Endodermal cell (in vitro differentiated cells): Measurements from ENCODE around the gene SNX14. TPM values are rescaled to one million over a fixed set of nuclear protein-coding genes. Genes with fewer than 3 reads are reported as not detected.

Experiments
- DNase-seq: peaks from one replicate; pipeline ENCODE4 v3.0.0-alpha.2; 2017
- H3K27ac ChIP-seq: 2 replicates; pipeline ENCODE4 v1.5.1; 2013; ENCODE audit warnings: mild to moderate bottlenecking, low read depth, low read length, moderate library complexity
- H3K27me3 ChIP-seq: 2 replicates; pipeline ENCODE4 v1.6.1; 2013; ENCODE audit warnings: mild to moderate bottlenecking, low read length, moderate library complexity; ENCODE audit not compliant: insufficient read depth, control insufficient read depth, poor library complexity, severe bottlenecking
- H3K36me3 ChIP-seq: 2 replicates; pipeline ENCODE4 v1.7.0; 2013; ENCODE audit warnings: mild to moderate bottlenecking, low read length, moderate library complexity; ENCODE audit not compliant: control insufficient read depth, insufficient read depth
- H3K4me1 ChIP-seq: one replicate; pipeline ENCODE4 v1.7.0; 2013; ENCODE audit warnings: low read length; ENCODE audit not compliant: control insufficient read depth, insufficient read depth
- H3K4me3 ChIP-seq: 2 replicates; pipeline ENCODE4 v1.5.1; 2013; ENCODE audit warnings: mild to moderate bottlenecking, low read length, moderate library complexity
- H3K9ac ChIP-seq: 2 replicates; pipeline ENCODE4 v1.6.1; 2013; ENCODE audit warnings: mild to moderate bottlenecking, low read length, moderate library complexity; ENCODE audit not compliant: poor library complexity, severe bottlenecking; ENCODE audit errors: extremely low read depth
- H3K9me3 ChIP-seq: 2 replicates; pipeline ENCODE4 v1.6.1; 2013; ENCODE audit warnings: mild to moderate bottlenecking, low read length, moderate library complexity; ENCODE audit not compliant: control insufficient read depth
- H3K27ac Mint-ChIP-seq: 2 replicates; pipeline ENCODE4 v1.8.0; 2020; ENCODE audit warnings: mixed read lengths
- H3K27me3 Mint-ChIP-seq: 2 replicates; pipeline ENCODE4 v1.8.0; 2021; ENCODE audit warnings: mild to moderate bottlenecking, mixed read lengths; ENCODE audit not compliant: insufficient read depth
- H3K36me3 Mint-ChIP-seq: 2 replicates; pipeline ENCODE4 v1.8.0; 2020; ENCODE audit warnings: low read depth, mixed read lengths
- H3K4me1 Mint-ChIP-seq: 2 replicates; pipeline ENCODE4 v1.8.0; 2020; ENCODE audit warnings: mixed read lengths
- H3K4me3 Mint-ChIP-seq: 2 replicates; pipeline ENCODE4 v1.8.0; 2020; ENCODE audit warnings: mild to moderate bottlenecking, moderate library complexity, mixed read lengths
- H3K9me3 Mint-ChIP-seq: 2 replicates; pipeline ENCODE4 v1.8.0; 2020; ENCODE audit warnings: mild to moderate bottlenecking, mixed read lengths
- WGBS, 2 experiments: methylation state at CpG; one replicate each; pipeline versions ENCODE4 v1.1.5 to v1.1.7; 2013; ENCODE audit warnings: missing lambda C conversion rate in 2 of 2, mixed read lengths in 1 of 2; ENCODE audit not compliant: insufficient coverage in 1 of 2, insufficient read length in 1 of 2; 5-methylcytosine and 5-hydroxymethylcytosine counted together
- total RNA-seq, 2 donors: library from RNA; stranded (reverse); fragmentation: NEBNext Ultra II Directional in 1 of 2; extraction: Animal tissue kit (Norgen Biotek cat#: 25700) in 1 of 2; gene quantifications; 2 replicates in 1 of 2; 3 replicates in 1 of 2; pipeline ENCODE4 v1.2.1, GENCODE V29; 2021
- TF ChIP-seq, protein P1 (sequence below): fragments of 200-600 bp; sonication (generic); conservative IDR thresholded peaks from 2 replicates; pipeline ENCODE4 v1.5.0; 2021; ENCODE audit warnings: antibody characterized with exemption, mild to moderate bottlenecking

Gene SNX14
- total RNA-seq, 2 donors from 2014 or later, result 61.3 to 69.6 TPM

DNA sequence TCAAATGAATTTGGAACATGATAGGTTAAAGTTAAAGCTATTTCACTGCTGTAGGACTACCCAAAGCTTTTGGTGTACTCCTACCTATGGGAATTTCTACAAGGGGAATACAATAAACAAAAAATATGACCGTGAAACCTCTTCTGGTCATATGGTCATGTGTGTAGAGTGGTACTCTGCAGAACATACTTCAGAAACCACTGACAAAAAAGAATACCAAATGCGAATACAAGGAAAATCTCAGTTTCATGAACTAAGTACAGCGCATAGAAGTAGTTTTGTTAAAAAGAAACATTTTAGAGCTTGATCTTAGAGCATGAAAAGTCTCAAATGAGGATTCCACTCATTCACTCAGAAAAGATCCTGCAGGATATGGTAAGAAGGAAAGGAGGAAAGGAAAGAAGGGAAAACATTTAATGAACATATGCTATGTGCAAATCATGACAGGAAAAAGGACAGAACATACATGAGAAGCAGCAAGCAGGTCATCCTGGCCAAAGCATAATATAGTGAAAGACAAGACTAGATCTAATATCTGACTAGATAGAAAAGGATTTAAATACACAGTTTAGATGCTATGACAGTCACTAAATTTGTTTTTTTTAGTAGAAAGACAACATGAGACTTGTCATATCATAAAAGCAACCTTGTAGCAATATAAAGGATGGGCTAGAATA lies 36.5 kb downstream of the SNX14 start:
- Histone ChIP-seq H3K27me3 (no peaks in the 10 kb centered on the region), H3K9ac (no peak overlapping the region), H3K9me3 (no peaks in the 10 kb centered on the region), H3K27ac (no peak overlapping the region), H3K4me1 (no peaks in the 10 kb centered on the region), H3K36me3 (peaks cover 28% of the 10 kb centered on the region), H3K4me3 (no peak overlapping the region)
- Mint-ChIP-seq H3K27me3 (no peaks in the 10 kb centered on the region), H3K4me1 (no peaks in the 10 kb centered on the region), H3K36me3 (peaks cover 37% of the 10 kb centered on the region), H3K9me3 (no peaks in the 10 kb centered on the region), H3K4me3 (no peak overlapping the region), H3K27ac (no peak overlapping the region)
- TF ChIP-seq, protein P1, sequence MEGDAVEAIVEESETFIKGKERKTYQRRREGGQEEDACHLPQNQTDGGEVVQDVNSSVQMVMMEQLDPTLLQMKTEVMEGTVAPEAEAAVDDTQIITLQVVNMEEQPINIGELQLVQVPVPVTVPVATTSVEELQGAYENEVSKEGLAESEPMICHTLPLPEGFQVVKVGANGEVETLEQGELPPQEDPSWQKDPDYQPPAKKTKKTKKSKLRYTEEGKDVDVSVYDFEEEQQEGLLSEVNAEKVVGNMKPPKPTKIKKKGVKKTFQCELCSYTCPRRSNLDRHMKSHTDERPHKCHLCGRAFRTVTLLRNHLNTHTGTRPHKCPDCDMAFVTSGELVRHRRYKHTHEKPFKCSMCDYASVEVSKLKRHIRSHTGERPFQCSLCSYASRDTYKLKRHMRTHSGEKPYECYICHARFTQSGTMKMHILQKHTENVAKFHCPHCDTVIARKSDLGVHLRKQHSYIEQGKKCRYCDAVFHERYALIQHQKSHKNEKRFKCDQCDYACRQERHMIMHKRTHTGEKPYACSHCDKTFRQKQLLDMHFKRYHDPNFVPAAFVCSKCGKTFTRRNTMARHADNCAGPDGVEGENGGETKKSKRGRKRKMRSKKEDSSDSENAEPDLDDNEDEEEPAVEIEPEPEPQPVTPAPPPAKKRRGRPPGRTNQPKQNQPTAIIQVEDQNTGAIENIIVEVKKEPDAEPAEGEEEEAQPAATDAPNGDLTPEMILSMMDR, result no peak
- 86 to 100% methylated on average over 3 of the region's 3 CpGs for WGBS, 2 experiments
- no peak for DNase-seq

GRCh38 chr6:85552652-85553051 lies 41.0 kb downstream of the SNX14 start:
- Histone ChIP-seq H3K27me3 (no peaks in the 10 kb centered on the region), H3K36me3 (peaks cover 20% of the 10 kb centered on the region), H3K27ac (peak overlapping the region; percentile 51), H3K4me3 (no peak overlapping the region), H3K9me3 (no peaks in the 10 kb centered on the region), H3K4me1 (no peaks in the 10 kb centered on the region), H3K9ac (no peak overlapping the region)
- no peak overlapping the region for H3K4me3 Mint-ChIP-seq
- H3K27ac Mint-ChIP-seq, result peak overlapping the region; percentile 11
- 70 to 88% methylated on average over 3 of the region's 3 CpGs for WGBS, 2 experiments
- peaks cover 47% of the 10 kb centered on the region for H3K36me3 Mint-ChIP-seq
- no peaks in the 10 kb centered on the region for H3K4me1 Mint-ChIP-seq
- no peaks in the 10 kb centered on the region for H3K9me3 Mint-ChIP-seq
- TF ChIP-seq, protein P1, result no peak
- no peak for DNase-seq
- H3K27me3 Mint-ChIP-seq, result no peaks in the 10 kb centered on the region

DNA sequence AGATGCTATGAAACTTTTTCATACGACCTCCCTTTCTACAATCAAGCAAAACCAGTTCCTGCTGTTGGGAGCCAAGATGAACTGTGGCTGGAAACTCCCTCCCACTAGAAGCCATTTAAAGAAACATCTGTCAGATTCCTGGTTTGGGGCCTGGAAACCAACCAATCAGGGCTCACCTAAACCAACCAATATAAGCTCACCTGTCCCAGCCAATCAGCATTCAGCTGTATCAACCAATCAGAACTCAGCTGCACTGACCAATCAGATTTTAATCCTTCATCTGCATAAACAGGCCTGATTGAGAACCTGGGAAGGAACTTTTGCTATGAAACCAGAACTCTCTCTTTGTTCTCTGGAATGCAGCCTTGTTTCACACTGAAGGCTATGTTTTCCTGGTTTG lies 42.4 kb downstream of the SNX14 start:
- Mint-ChIP-seq H3K4me3 (no peak overlapping the region), H3K27ac (no peak overlapping the region)
- no peak overlapping the region for H3K27ac ChIP-seq

More for the DNA sequence above, 42.4 kb downstream of the SNX14 start:
- no peaks in the 10 kb centered on the region for H3K9me3 ChIP-seq
- Mint-ChIP-seq H3K27me3 (no peaks in the 10 kb centered on the region), H3K4me1 (no peaks in the 10 kb centered on the region), H3K36me3 (peaks cover 51% of the 10 kb centered on the region), H3K9me3 (no peaks in the 10 kb centered on the region)
- TF ChIP-seq, protein P1, result no peak
- WGBS, 2 experiments, result 88 to 100% methylated on average over 1 of the region's 1 CpG
- no peak overlapping the region for H3K9ac ChIP-seq
- H3K4me1 ChIP-seq, result no peaks in the 10 kb centered on the region
- no peak overlapping the region for H3K4me3 ChIP-seq
- H3K27me3 ChIP-seq, result no peaks in the 10 kb centered on the region
- DNase-seq, result no peak
- H3K36me3 ChIP-seq, result peaks cover 23% of the 10 kb centered on the region
